ENCODE measurements around the gene FAM117B.
"Not testable (repeated sequence)": the region's sequence is repeated elsewhere in the genome, so short reads cannot be mapped to it uniquely, and the experiment has no call there.

The FAM117B gene

DNA sequence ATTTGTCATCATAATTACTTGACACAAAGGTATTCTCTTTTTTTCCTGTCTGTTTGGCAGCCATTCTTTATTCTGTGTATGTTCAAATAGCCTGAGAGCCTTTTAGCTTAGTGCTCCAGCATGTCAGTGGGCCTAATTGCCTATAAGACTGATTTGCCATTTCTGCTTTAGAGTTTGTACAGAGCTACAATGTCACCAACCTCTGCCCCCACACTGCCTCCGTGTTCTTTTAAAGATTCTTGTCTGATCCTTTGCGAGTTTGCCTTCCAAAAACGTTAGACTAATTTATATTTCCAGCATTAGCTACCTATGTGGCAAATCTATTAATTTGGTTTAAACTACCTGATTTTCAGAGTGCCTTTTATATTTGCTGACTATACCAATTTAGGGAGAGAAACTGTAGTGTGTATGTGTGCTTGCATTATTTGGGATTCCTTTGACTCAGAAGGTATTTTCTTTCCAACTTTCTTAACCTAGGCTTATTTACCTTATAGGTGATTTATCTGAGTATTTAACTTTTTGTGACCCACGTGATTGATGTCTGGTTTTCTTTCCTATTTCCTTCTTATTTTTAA is 70.8 kb downstream of the FAM117B start:
- DNase-seq: no peak

DNA sequence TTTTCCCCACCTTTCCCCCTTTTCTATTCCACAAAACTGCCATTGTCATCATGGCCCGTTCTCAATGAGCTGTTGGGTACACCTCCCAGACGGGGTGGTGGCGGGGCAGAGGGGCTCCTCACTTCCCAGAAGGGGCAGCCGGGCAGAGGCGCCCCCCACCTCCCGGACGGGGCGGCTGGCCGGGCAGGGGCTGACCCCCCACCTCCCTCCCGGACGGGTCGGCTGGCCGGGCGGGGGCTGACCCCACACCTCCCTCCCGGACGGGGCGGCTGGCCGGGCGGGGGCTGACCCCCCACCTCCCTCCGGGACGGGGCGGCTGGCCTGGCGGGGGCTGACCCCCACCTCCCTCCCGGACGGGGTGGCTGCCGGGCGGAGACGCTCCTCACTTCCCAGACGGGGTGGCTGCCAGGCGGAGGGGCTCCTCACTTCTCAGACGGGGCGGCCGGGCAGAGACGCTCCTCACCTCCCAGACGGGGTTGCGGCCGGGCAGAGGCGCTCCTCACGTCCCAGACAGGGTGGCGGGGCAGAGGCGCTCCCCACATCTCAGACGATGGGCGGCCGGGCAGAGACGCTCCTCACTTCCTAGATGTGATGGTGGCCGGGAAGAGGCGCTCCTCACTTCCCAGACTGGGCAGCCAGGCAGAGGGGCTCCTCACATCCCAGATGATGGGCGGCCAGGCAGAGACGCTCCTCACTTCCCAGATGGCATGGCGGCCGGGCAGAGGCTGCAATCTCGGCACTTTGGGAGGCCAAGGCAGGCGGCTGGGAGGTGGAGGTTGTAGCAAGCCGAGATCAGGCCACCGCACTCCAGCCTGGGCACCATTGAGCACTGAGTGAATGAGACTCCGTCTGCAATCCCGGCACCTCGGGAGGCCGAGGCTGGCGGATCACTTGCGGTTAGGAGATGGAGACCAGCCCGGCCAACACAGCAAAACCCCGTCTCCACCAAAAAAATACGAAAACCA is 80.5 kb downstream of the FAM117B start:
- DNase-seq: not testable (repeated sequence)

- no peak for DNase-seq
Observed at GRCh38 chr2:202716114-202716718, 81.4 kb downstream of the FAM117B start.

GRCh38 chr2:202716953-202717597 is 82.3 kb downstream of the FAM117B start:
- no peak for DNase-seq

GRCh38 chr2:202717598-202718310 is 83.0 kb downstream of the FAM117B start:
- no peak for DNase-seq

GRCh38 chr2:202718614-202719013 is 83.8 kb downstream of the FAM117B start:
- no peak for DNase-seq

DNA sequence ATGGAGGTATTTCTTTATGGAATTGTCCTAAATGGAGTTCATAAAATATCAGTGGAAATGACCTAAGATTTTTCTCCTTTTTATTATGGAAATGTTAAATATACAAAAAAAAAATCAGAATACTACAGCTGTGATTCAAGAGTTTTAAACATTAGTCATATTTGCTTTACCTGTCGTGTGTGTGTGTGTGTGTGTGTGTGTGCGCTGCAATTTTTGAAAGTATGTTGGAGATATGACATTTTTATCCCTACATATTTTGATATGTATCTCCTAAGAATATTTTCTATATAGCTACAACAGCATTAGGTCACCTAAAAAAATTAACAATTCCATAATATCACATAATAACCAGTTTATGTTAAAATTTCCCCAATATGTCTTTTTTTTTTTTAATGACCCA is 85.5 kb downstream of the FAM117B start:
- DNase-seq: no peak

GRCh38 chr2:202721621-202722020 is 86.9 kb downstream of the FAM117B start:
- DNase-seq: no peak

GRCh38 chr2:202723746-202724145 is 89.0 kb downstream of the FAM117B start:
- DNase-seq: no peak

DNA sequence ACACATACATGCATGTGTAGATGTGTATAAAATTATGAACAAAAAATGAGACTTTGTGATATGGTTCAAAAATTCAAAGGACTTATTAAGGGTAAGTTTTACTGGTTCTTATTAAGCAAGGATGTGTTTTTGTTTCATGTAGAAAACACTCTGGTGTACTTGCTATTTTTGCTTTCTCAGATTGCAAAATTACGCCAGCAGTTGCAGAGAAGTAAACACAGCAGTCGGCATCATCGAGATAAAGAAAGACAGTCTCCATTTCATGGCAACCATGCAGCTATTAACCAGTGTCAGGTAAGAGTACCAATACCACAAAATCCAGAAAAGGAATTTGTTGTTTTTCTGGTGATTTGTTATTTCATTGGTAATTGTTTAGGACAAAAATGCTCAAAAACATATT is 91.3 kb downstream of the FAM117B start:
- no peak for DNase-seq

DNA sequence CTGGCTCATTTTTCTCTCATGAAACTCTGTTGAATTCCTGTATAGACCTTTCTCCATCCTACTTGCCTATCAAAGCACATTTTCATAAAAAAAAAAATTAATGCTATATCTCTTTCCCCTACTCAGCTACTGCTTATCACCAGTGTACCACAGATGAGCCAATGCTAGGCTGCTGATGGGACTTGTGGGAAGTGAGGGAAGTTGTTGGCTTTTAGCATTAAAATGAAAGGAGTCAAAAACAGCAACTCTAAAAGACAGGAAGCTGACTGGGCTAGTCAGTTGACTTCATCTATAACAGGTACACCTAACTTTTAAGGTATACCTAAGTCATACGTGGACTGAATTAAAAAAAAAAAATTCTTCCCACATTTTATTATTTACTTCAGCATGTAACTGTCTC is 102.1 kb downstream of the FAM117B start:
- DNase-seq: no peak

DNA sequence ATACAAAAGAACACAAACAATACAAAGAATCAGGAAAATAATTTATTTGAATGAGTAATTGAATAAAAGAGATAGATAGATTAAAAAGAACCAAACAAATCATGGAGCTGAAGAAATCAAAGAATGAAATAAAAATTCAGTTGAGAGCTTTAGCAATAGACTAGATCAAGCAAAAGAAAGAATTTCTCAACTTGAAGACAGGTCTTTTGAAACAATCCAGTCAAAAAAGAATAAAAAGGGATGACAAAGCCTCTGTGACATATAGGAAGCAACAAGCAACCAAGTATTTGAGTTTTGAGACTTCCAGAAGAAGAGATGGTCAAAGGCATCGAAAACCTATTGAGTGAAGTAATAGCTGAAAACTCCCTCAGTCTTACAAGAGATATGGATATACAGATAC is 108.8 kb downstream of the FAM117B start:
- no peak for DNase-seq

DNA sequence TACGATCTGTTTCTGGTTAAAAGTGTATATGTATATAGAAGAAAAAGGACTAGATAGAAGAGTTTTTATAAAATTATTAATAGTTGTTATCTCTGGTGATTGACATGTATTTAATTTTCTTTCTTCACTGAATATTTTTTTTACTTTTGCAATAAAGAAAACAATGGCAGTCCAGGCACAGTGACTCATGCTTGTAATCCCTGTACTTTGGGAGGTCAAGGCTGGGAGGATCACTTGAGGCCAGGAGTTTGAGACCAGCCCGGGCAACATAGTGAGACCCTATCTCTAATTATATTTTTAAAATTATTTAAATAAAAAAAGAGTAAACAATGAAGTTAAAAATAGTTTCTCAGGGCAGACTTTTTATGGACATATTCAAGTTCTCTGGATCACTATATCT is 114.7 kb downstream of the FAM117B start:
- DNase-seq: no peak

DNA sequence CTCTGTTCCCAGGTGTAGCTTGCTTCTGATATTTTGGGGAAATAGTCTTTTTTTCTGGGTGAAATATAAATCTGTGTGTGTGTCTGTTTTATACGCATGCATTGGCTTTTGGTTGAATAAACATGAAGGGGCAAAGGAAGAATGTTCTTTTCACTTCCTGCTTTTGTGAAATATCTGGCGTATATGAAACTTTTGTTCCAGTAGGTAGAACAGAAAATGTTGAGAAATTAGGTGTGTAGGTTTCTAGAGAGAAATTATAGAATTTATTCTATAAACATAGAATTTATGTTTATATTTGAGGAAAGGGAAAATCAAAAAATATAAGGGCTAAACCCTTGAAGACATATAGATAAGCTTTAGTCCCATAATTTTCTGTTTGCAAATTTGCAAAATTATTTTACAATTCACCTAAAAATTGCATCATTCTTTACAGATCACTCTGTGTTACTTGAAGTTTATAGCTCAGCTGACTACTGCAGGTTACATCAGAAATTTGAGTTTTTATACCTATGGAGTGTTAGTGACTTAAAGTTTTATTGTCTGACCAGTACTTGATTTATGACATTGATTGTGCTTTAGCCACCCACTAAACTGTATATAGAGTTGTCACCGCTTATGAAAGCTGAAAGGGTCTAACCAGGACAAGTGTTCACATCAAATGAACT is 116.1 kb downstream of the FAM117B start:
- DNase-seq: no peak

DNA sequence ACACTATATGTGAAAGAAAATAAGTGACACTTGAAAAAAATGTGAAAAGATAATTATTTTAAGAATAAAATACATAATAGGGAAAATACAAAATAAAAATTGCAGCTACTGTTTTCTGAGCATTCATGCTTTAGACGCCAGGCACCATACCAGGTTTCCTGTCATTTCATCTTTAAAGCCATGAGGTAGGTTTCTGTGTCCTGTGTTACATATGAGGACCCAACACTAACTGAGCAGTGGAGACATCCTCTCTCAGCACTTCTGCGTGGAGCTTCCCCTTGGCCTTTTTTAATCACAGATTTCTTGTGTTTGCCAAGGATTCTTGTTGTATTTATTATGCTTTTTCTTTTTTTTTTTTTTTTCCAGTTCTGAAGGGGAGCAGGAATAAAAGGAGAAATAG is 117.3 kb downstream of the FAM117B start:
- no peak for DNase-seq

DNA sequence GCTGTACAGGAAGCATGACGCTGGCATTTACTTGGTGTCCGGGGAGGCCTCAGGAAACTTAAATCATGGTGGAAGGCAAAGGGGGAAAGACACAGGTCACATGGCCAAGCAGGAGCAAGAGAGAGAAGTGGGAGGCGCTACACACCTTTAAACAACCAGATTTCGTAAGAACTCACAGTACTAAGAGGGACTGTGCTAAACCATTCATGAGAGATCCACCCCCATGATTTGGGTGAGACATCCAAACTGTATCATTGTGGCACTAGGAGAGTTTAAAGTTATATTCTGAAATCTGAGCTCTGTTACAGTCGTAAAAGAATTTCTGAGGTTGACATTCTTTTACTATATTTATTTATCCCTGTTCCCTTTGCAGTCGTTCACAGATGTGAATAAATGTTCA is 120.2 kb downstream of the FAM117B start:
- DNase-seq: no peak

GRCh38 chr2:202756598-202756997 is 121.8 kb downstream of the FAM117B start:
- DNase-seq: no peak

DNA sequence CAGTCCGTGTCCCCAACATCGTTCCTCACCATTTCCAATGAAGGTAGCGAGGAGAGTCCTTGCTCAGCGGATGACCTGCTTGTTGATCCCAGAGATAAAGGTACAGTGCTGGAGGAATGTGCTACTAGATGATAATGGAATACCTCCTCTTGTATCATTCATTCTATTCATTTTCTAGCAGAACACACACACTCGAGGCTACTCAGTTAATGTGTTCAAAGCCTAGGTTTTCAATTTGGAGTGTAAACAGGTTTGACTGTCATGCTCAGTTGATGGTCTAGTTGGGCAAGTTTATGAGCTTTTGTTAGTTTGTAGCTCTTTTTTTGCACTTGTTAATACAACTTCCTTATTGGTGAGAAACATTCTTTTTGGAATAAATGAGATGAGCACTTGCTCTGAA is 122.6 kb downstream of the FAM117B start:
- no peak for DNase-seq

DNA sequence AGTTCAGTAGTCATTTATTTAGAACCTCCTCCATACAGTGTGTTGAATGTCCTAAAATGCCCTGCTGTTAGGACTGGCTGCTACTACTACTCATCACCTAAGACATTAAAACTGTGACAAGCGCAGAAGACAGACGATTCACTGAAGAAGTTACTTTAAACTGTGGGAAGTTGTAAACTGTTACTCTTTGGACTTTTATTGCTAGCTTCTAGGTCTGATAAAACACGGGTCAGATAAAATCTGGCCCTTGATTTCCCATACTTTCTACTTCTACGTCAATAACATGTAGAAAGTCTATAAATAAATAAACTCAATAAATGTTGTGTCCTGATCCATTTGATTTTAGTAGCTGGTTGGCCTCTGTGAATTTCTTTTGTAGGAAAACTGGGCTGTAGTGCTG is 123.4 kb downstream of the FAM117B start:
- DNase-seq: no peak

GRCh38 chr2:202758604-202759003 is 123.8 kb downstream of the FAM117B start:
- DNase-seq: no peak

DNA sequence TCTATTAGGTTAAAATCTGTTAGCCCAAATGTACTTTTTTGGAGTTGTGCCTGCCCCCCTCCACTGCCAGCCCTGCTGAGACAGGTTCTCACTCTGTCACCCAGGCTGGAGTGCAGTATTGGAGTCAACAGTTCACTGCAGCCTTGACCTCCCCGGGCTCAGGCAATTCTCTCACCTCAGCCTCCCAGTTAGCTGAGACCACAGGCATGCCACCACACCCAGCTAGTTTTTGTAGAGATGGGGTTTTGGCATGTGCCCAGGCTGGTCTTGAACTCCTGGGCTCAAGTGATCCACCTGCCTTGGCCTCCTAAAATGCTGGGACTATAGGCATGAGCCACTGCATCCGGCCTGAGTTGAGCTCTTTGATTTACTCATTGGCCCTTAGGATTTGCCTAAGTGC is 126.1 kb downstream of the FAM117B start:
- no peak for DNase-seq

DNA sequence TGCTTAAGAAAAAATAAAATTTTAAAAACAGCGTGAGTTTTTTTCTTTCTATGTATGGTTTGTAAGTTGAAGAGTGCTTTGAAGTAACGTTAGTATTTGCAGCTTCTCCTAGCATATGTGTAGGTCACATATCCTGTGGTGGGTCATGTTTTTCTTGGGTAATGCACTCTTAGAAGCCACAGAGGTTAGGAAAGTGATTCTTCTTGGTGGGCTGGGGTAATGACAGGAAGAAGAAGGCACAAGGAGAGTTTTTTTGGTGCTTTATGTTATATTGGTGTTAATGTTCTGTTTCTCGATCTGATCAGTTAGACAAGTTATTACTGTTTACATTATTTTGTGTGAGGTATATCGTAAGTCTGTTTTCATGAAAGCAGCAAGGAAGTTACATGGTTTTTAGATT is 127.8 kb downstream of the FAM117B start:
- no peak for DNase-seq

Measured in stimulated activated CD8-positive, alpha-beta memory T cell treated with anti-CD3 and anti-CD28 coated beads, Interleukin-4, amount 100 ng/mL, for 48 hours (primary cell).